ENCODE results near the gene KRT76.
"Not testable (repeated sequence)": the region's sequence is repeated elsewhere in the genome, so short reads cannot be mapped to it uniquely, and the experiment has no call there.

Gene KRT76

GRCh38 chr12:52755533-52755932, 21.6 kb downstream of the KRT76 start:
- Histone ChIP-seq H3K9ac (ENCODE audit: low read length in 2 of 2) (no peak overlapping the region), H3K4me3 (ENCODE audit: low read length in 2 of 2) (no peak overlapping the region), H3K27me3 (ENCODE audit: control insufficient read depth in 1 of 2, insufficient read depth in 2 of 2, low read length in 2 of 2) (peaks cover 4 to 11% of the 10 kb centered on the region in 2 donors), H3K9me3 (ENCODE audit: control insufficient read depth in 2 of 2, low read length in 2 of 2) (peaks cover 5% of the 10 kb centered on the region in 2 donors), H3K4me1 (ENCODE audit: control insufficient read depth, insufficient read depth, low read length) (no peaks in the 10 kb centered on the region), H3K36me3 (ENCODE audit: control insufficient read depth in 2 of 2, insufficient read depth in 2 of 2, low read length in 2 of 2) (no peaks in the 10 kb centered on the region), H3K27ac (ENCODE audit: low read length) (no peak overlapping the region)

GRCh38 chr12:52754135-52754534, 23.0 kb downstream of the KRT76 start:
- no peak overlapping the region for H3K9ac ChIP-seq (ENCODE audit: low read length in 2 of 2)
- peaks cover 4 to 11% of the 10 kb centered on the region in 2 donors for H3K27me3 ChIP-seq (ENCODE audit: control insufficient read depth in 1 of 2, insufficient read depth in 2 of 2, low read length in 2 of 2)
- peaks cover 0 to 5% of the 10 kb centered on the region in 2 donors for H3K9me3 ChIP-seq (ENCODE audit: control insufficient read depth in 2 of 2, low read length in 2 of 2)
- no peak overlapping the region for H3K4me3 ChIP-seq (ENCODE audit: low read length in 2 of 2)
- H3K36me3 ChIP-seq (ENCODE audit: control insufficient read depth in 2 of 2, insufficient read depth in 2 of 2, low read length in 2 of 2): no peaks in the 10 kb centered on the region
- no peaks in the 10 kb centered on the region for H3K4me1 ChIP-seq (ENCODE audit: control insufficient read depth, insufficient read depth, low read length)
- no peak overlapping the region for H3K27ac ChIP-seq (ENCODE audit: low read length)

- Histone ChIP-seq H3K27me3 (ENCODE audit: control insufficient read depth in 1 of 2, insufficient read depth in 2 of 2, low read length in 2 of 2) (peaks cover 4 to 11% of the 10 kb centered on the region in 2 donors), H3K9ac (ENCODE audit: low read length in 2 of 2) (no peak overlapping the region), H3K36me3 (ENCODE audit: control insufficient read depth in 2 of 2, insufficient read depth in 2 of 2, low read length in 2 of 2) (no peaks in the 10 kb centered on the region), H3K4me3 (ENCODE audit: low read length in 2 of 2) (no peak overlapping the region), H3K27ac (ENCODE audit: low read length) (no peak overlapping the region), H3K9me3 (ENCODE audit: control insufficient read depth in 2 of 2, low read length in 2 of 2) (peaks cover 0 to 4% of the 10 kb centered on the region in 2 donors), H3K4me1 (ENCODE audit: control insufficient read depth, insufficient read depth, low read length) (no peaks in the 10 kb centered on the region)
These were observed 23.9 kb downstream of the KRT76 start for GRCh38 chr12:52753283-52753682.

GRCh38 chr12:52752516-52752915, 24.6 kb downstream of the KRT76 start:
- Histone ChIP-seq H3K9ac (ENCODE audit: low read length in 2 of 2) (no peak overlapping the region), H3K4me3 (ENCODE audit: low read length in 2 of 2) (no peak overlapping the region), H3K4me1 (ENCODE audit: control insufficient read depth, insufficient read depth, low read length) (no peaks in the 10 kb centered on the region), H3K27ac (ENCODE audit: low read length) (no peak overlapping the region), H3K27me3 (ENCODE audit: control insufficient read depth in 1 of 2, insufficient read depth in 2 of 2, low read length in 2 of 2) (peaks cover 2 to 11% of the 10 kb centered on the region in 2 donors), H3K36me3 (ENCODE audit: control insufficient read depth in 2 of 2, insufficient read depth in 2 of 2, low read length in 2 of 2) (no peaks in the 10 kb centered on the region), H3K9me3 (ENCODE audit: control insufficient read depth in 2 of 2, low read length in 2 of 2) (no peaks in the 10 kb centered on the region)

- no peak overlapping the region for H3K27ac ChIP-seq (ENCODE audit: low read length)
- no peak overlapping the region for H3K4me3 ChIP-seq (ENCODE audit: low read length in 2 of 2)
- no peaks in the 10 kb centered on the region for H3K36me3 ChIP-seq (ENCODE audit: control insufficient read depth in 2 of 2, insufficient read depth in 2 of 2, low read length in 2 of 2)
- H3K27me3 ChIP-seq (ENCODE audit: control insufficient read depth in 1 of 2, insufficient read depth in 2 of 2, low read length in 2 of 2): peaks cover 0 to 13% of the 10 kb centered on the region in 2 donors
- no peaks in the 10 kb centered on the region for H3K9me3 ChIP-seq (ENCODE audit: control insufficient read depth in 2 of 2, low read length in 2 of 2)
- no peaks in the 10 kb centered on the region for H3K4me1 ChIP-seq (ENCODE audit: control insufficient read depth, insufficient read depth, low read length)
- H3K9ac ChIP-seq (ENCODE audit: low read length in 2 of 2): no peak overlapping the region
These were observed 25.4 kb downstream of the KRT76 start for GRCh38 chr12:52751795-52752194.

GRCh38 chr12:52750532-52750931, 26.6 kb downstream of the KRT76 start:
- not testable (repeated sequence) for H3K9me3 ChIP-seq (ENCODE audit: control insufficient read depth in 2 of 2, low read length in 2 of 2); H3K4me3 ChIP-seq (ENCODE audit: low read length in 2 of 2); H3K27ac ChIP-seq (ENCODE audit: low read length); H3K9ac ChIP-seq (ENCODE audit: low read length in 2 of 2); H3K36me3 ChIP-seq (ENCODE audit: control insufficient read depth in 2 of 2, insufficient read depth in 2 of 2, low read length in 2 of 2); H3K4me1 ChIP-seq (ENCODE audit: control insufficient read depth, insufficient read depth, low read length)
- H3K27me3 ChIP-seq (ENCODE audit: control insufficient read depth in 1 of 2, insufficient read depth in 2 of 2, low read length in 2 of 2): peaks cover 0 to 19% of the 10 kb centered on the region in 2 donors

GRCh38 chr12:52749827-52750226, 27.3 kb downstream of the KRT76 start:
- no peaks in the 10 kb centered on the region for H3K36me3 ChIP-seq (ENCODE audit: control insufficient read depth in 2 of 2, insufficient read depth in 2 of 2, low read length in 2 of 2)
- peaks cover 0 to 19% of the 10 kb centered on the region in 2 donors for H3K27me3 ChIP-seq (ENCODE audit: control insufficient read depth in 1 of 2, insufficient read depth in 2 of 2, low read length in 2 of 2)
- no peak overlapping the region for H3K9ac ChIP-seq (ENCODE audit: low read length in 2 of 2)
- H3K4me1 ChIP-seq (ENCODE audit: control insufficient read depth, insufficient read depth, low read length): no peaks in the 10 kb centered on the region
- no peak overlapping the region for H3K27ac ChIP-seq (ENCODE audit: low read length)
- no peak overlapping the region for H3K4me3 ChIP-seq (ENCODE audit: low read length in 2 of 2)
- H3K9me3 ChIP-seq (ENCODE audit: control insufficient read depth in 2 of 2, low read length in 2 of 2): no peaks in the 10 kb centered on the region

- no peaks in the 10 kb centered on the region for H3K4me1 ChIP-seq (ENCODE audit: control insufficient read depth, insufficient read depth, low read length)
- no peaks in the 10 kb centered on the region for H3K36me3 ChIP-seq (ENCODE audit: control insufficient read depth in 2 of 2, insufficient read depth in 2 of 2, low read length in 2 of 2)
- peaks cover 0 to 15% of the 10 kb centered on the region in 2 donors for H3K27me3 ChIP-seq (ENCODE audit: control insufficient read depth in 1 of 2, insufficient read depth in 2 of 2, low read length in 2 of 2)
- H3K27ac ChIP-seq (ENCODE audit: low read length): no peak overlapping the region
- H3K9me3 ChIP-seq (ENCODE audit: control insufficient read depth in 2 of 2, low read length in 2 of 2): no peaks in the 10 kb centered on the region
- no peak overlapping the region for H3K4me3 ChIP-seq (ENCODE audit: low read length in 2 of 2)
- H3K9ac ChIP-seq (ENCODE audit: low read length in 2 of 2): no peak overlapping the region
These were observed 28.6 kb downstream of the KRT76 start for GRCh38 chr12:52748578-52748977.

GRCh38 chr12:52745554-52745953, 31.6 kb downstream of the KRT76 start:
- Histone ChIP-seq H3K9me3 (ENCODE audit: control insufficient read depth in 2 of 2, low read length in 2 of 2) (no peaks in the 10 kb centered on the region), H3K36me3 (ENCODE audit: control insufficient read depth in 2 of 2, insufficient read depth in 2 of 2, low read length in 2 of 2) (no peaks in the 10 kb centered on the region), H3K27me3 (ENCODE audit: control insufficient read depth in 1 of 2, insufficient read depth in 2 of 2, low read length in 2 of 2) (peaks cover 3 to 17% of the 10 kb centered on the region in 2 donors), H3K4me1 (ENCODE audit: control insufficient read depth, insufficient read depth, low read length) (no peaks in the 10 kb centered on the region), H3K27ac (ENCODE audit: low read length) (no peak overlapping the region), H3K9ac (ENCODE audit: low read length in 2 of 2) (no peak overlapping the region), H3K4me3 (ENCODE audit: low read length in 2 of 2) (no peak overlapping the region)

GRCh38 chr12:52744493-52745156, 32.5 kb downstream of the KRT76 start:
- no peak overlapping the region for H3K27ac ChIP-seq (ENCODE audit: low read length)
- H3K36me3 ChIP-seq (ENCODE audit: control insufficient read depth in 2 of 2, insufficient read depth in 2 of 2, low read length in 2 of 2): no peaks in the 10 kb centered on the region
- H3K9me3 ChIP-seq (ENCODE audit: control insufficient read depth in 2 of 2, low read length in 2 of 2): no peaks in the 10 kb centered on the region
- peaks cover 3 to 17% of the 10 kb centered on the region in 2 donors for H3K27me3 ChIP-seq (ENCODE audit: control insufficient read depth in 1 of 2, insufficient read depth in 2 of 2, low read length in 2 of 2)
- no peak overlapping the region for H3K9ac ChIP-seq (ENCODE audit: low read length in 2 of 2)
- H3K4me1 ChIP-seq (ENCODE audit: control insufficient read depth, insufficient read depth, low read length): no peaks in the 10 kb centered on the region
- no peak overlapping the region for H3K4me3 ChIP-seq (ENCODE audit: low read length in 2 of 2)

- no peak overlapping the region for H3K4me3 ChIP-seq (ENCODE audit: low read length in 2 of 2)
- no peaks in the 10 kb centered on the region for H3K9me3 ChIP-seq (ENCODE audit: control insufficient read depth in 2 of 2, low read length in 2 of 2)
- H3K27ac ChIP-seq (ENCODE audit: low read length): no peak overlapping the region
- no peaks in the 10 kb centered on the region for H3K36me3 ChIP-seq (ENCODE audit: control insufficient read depth in 2 of 2, insufficient read depth in 2 of 2, low read length in 2 of 2)
- H3K27me3 ChIP-seq (ENCODE audit: control insufficient read depth in 1 of 2, insufficient read depth in 2 of 2, low read length in 2 of 2): peaks cover 3 to 17% of the 10 kb centered on the region in 2 donors
- H3K9ac ChIP-seq (ENCODE audit: low read length in 2 of 2): no peak overlapping the region
- no peaks in the 10 kb centered on the region for H3K4me1 ChIP-seq (ENCODE audit: control insufficient read depth, insufficient read depth, low read length)
These were observed 34.2 kb downstream of the KRT76 start for GRCh38 chr12:52742822-52743457.
